Measurements from ENCODE around the gene MICAL2. TPM values are rescaled to one million over a fixed set of nuclear protein-coding genes. Genes with fewer than 3 reads are reported as not detected.

The MICAL2 gene
- total and polyA plus RNA-seq, 2 of the 13 experiments (the other 11 are each of a cell fraction or from before 2014, with no cell fraction given): 0.78 to 1.1 TPM

- BruUV-seq (replicated peaks): no TSS peak
- Histone ChIP-seq H3K9ac (ENCODE audit: insufficient read depth, low read depth, low read length) (no peak overlapping the region), H3K4me2 (ENCODE audit: low read depth, low read length) (no peak overlapping the region), H3K4me1 (ENCODE audit: insufficient read depth, low read length) (no peaks in the 10 kb centered on the region), H2AFZ (ENCODE audit: low read length) (no peak overlapping the region), H4K20me1 (ENCODE audit: insufficient read depth, low read length) (no peaks in the 10 kb centered on the region), H3K27ac (ENCODE audit: extremely low read length, insufficient read depth, low read length) (no peak overlapping the region), H3K79me2 (ENCODE audit: insufficient read depth, low read length) (no peaks in the 10 kb centered on the region), H3K9me3 (ENCODE audit: low read length) (no peaks in the 10 kb centered on the region), H3K27me3 (ENCODE audit: control insufficient read depth in 1 of 2, insufficient read depth in 2 of 2, low read length in 2 of 2) (no peaks in the 10 kb centered on the region), H3K36me3 (replicated peaks in 1 of 2; ENCODE audit: control insufficient read depth in 1 of 2, insufficient read depth in 2 of 2, low read length in 2 of 2) (no peaks in the 10 kb centered on the region), H3K4me3 (replicated peaks in 1 of 3; ENCODE audit: insufficient read depth in 1 of 3, low read depth in 2 of 3, low read length in 3 of 3) (no peak overlapping the region)
- no peak for DNase-seq (ENCODE audit: low spot score)
- WGBS (ENCODE audit: low lambda C conversion rate): 63% methylated on average over 4 of the region's 4 CpGs
- ATAC-seq: no peak
- in situ Hi-C loops (cut with HindIII; ENCODE audit: extremely low pct_ligation_motif_present, low pct_unique_long_range_greater_than_20kb) (no loop called here), intact Hi-C loops (cut with micrococcal nuclease; ENCODE audit: unreplicated experiment) (no loop called here)
- TF ChIP-seq, protein P1, sequence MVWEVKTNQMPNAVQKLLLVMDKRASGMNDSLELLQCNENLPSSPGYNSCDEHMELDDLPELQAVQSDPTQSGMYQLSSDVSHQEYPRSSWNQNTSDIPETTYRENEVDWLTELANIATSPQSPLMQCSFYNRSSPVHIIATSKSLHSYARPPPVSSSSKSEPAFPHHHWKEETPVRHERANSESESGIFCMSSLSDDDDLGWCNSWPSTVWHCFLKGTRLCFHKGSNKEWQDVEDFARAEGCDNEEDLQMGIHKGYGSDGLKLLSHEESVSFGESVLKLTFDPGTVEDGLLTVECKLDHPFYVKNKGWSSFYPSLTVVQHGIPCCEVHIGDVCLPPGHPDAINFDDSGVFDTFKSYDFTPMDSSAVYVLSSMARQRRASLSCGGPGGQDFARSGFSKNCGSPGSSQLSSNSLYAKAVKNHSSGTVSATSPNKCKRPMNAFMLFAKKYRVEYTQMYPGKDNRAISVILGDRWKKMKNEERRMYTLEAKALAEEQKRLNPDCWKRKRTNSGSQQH (CRISPR knock-in tag; IDR thresholded peaks at IDR 0.05; ENCODE audit: low read depth): no peak
- TF ChIP-seq BCL6 (CRISPR knock-in tag; IDR thresholded peaks at IDR 0.05) (no peak), LCORL (IDR thresholded peaks at IDR 0.05) (no peak), LCORL (CRISPR knock-in tag; IDR thresholded peaks at IDR 0.05) (no peak)
- TF ChIP-seq, protein P2, sequence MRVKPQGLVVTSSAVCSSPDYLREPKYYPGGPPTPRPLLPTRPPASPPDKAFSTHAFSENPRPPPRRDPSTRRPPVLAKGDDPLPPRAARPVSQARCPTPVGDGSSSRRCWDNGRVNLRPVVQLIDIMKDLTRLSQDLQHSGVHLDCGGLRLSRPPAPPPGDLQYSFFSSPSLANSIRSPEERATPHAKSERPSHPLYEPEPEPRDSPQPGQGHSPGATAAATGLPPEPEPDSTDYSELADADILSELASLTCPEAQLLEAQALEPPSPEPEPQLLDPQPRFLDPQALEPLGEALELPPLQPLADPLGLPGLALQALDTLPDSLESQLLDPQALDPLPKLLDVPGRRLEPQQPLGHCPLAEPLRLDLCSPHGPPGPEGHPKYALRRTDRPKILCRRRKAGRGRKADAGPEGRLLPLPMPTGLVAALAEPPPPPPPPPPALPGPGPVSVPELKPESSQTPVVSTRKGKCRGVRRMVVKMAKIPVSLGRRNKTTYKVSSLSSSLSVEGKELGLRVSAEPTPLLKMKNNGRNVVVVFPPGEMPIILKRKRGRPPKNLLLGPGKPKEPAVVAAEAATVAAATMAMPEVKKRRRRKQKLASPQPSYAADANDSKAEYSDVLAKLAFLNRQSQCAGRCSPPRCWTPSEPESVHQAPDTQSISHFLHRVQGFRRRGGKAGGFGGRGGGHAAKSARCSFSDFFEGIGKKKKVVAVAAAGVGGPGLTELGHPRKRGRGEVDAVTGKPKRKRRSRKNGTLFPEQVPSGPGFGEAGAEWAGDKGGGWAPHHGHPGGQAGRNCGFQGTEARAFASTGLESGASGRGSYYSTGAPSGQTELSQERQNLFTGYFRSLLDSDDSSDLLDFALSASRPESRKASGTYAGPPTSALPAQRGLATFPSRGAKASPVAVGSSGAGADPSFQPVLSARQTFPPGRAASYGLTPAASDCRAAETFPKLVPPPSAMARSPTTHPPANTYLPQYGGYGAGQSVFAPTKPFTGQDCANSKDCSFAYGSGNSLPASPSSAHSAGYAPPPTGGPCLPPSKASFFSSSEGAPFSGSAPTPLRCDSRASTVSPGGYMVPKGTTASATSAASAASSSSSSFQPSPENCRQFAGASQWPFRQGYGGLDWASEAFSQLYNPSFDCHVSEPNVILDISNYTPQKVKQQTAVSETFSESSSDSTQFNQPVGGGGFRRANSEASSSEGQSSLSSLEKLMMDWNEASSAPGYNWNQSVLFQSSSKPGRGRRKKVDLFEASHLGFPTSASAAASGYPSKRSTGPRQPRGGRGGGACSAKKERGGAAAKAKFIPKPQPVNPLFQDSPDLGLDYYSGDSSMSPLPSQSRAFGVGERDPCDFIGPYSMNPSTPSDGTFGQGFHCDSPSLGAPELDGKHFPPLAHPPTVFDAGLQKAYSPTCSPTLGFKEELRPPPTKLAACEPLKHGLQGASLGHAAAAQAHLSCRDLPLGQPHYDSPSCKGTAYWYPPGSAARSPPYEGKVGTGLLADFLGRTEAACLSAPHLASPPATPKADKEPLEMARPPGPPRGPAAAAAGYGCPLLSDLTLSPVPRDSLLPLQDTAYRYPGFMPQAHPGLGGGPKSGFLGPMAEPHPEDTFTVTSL (CRISPR knock-in tag; IDR thresholded peaks at IDR 0.05; ENCODE audit: borderline replicate concordance): no peak
- FAIRE-seq: no peak
- POLR2A ChIA-PET: no interaction called here
- CTCF ChIA-PET (ENCODE audit: low intra/inter-chr PET ratio, low total read pairs): no interaction called here
These were observed 16.1 kb downstream of the MICAL2 start for GRCh38 chr11:12126344-12127019.
